Forelimb muscle (tissue), 1 donor: ENCODE results near the gene PPT1. TPM values are rescaled to one million over a fixed set of nuclear protein-coding genes. Genes with fewer than 3 reads are reported as not detected.
"Not testable (repeated sequence)": the region's sequence is repeated elsewhere in the genome, so short reads cannot be mapped to it uniquely, and the experiment has no call there.

Experiments used
- DNase-seq: peaks from one replicate; pipeline ENCODE4 v3.0.0-alpha.2; 2013; ENCODE audit warnings: low read depth
- polyA plus RNA-seq: library from polyadenylated mRNA; unstranded; fragments of 120-200 nt; gene quantifications from one replicate; pipeline ENCODE4 v1.2.1, GENCODE V29; 2013; ENCODE audit not compliant: insufficient read length

PPT1 gene
- polyA plus RNA-seq, 1 donor: 35.2 TPM

- DNase-seq: no peak
Observed at GRCh38 chr1:40092706-40093639, 4.1 kb downstream of the PPT1 start.

DNA sequence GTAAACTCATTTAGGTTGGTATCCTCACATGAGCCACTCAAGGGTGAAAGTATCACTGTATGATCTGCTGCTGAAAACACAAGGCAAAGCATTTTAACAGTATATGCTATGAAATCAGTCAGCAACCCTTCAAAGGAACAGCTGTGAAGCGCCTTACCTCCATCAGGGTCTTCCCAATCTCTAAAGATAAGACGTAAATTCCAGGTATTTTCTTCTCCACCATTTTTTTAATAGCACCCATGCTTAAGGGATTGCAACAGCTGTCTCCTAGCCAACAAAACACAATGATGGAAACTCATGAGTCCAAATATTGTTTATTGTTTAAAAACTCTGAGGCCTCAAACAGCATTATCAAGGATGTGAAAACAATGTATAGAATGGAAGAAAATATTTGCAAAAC lies 4.8 kb downstream of the PPT1 start:
- DNase-seq: no peak

DNA sequence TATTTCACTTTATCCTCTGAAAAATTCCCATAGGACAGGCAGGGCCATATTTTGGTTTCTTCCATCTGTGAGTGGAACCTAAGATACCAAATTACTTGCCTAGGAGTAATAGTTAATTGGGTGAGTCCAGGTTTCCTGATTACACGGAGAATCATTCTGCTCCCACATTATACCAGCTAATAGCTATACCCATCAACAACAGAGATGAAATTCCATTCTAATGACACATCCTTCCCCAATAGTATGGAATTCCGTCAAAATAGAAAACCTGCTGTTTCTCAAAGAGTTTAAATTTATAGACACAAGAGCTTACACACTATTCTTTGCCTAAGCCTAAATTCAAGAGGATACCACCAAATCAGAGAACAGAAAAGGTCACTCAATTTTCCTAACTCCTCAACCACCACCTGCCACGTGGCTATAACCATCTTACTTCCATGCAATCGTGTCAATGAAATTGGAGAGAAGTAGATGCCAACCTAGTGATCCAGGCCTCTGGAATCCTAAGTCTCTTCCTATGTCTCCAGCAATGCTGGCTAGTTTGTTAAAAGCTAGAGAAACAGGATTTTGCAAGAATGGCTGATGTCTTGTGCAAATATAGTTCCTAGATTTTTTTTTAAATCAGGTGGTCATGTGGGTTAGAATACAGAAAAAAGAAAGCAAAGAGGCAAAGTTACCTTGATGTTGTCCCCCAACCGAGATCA lies 6.2 kb downstream of the PPT1 start:
- no peak for DNase-seq

- not testable (repeated sequence) for DNase-seq
Observed at GRCh38 chr1:40084750-40085149, 12.3 kb downstream of the PPT1 start.

GRCh38 chr1:40081871-40082270 lies 15.2 kb downstream of the PPT1 start:
- DNase-seq: no peak

GRCh38 chr1:40079774-40080400 lies 17.2 kb downstream of the PPT1 start:
- no peak for DNase-seq

- DNase-seq: no peak
Observed at GRCh38 chr1:40078512-40079333, 18.3 kb downstream of the PPT1 start.

DNA sequence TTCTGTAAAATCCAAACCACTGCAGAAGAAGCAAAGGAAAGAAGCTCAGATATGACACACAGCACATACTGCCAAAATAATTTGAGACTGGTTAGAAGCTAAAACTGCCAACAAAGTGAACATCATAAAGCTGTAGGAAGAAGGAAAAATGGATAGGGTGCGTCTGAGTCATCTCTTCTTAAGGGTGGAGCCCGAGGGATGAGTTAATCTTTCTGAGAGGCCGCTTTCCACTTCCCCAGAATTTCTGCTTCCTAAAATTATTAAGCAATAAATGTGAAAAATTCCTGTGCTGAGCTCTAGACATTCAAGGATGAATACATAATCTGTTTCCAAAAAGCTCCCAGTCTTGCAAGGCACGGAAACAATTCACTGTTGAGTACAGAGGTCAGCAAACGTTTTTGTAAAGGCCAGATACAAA lies 20.1 kb downstream of the PPT1 start:
- DNase-seq: no peak

- DNase-seq: no peak
Observed at GRCh38 chr1:40075266-40075665, 21.8 kb downstream of the PPT1 start.

GRCh38 chr1:40073062-40073461 lies 24.0 kb downstream of the PPT1 start:
- no peak for DNase-seq

GRCh38 chr1:40072142-40072541 lies 24.9 kb downstream of the PPT1 start:
- DNase-seq: no peak

DNA sequence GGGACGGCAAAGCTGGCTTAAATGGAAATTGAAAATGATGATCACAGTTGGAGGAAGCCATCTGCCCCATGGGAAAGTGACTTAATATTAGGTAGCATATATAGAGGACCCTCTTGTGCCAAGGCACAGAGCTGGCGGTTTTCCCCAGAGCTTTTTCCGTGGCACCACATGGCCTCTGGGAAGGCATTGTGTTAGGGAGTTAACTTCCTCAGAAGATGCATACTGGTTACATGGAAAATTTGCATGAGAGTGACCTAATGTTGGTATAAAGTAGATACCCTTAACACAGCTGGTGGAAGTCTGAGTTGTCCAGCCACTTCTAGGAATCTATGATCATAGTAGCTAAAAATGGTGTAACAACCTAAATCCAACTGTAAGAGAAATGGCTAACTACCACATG lies 29.2 kb downstream of the PPT1 start:
- no peak for DNase-seq

DNA sequence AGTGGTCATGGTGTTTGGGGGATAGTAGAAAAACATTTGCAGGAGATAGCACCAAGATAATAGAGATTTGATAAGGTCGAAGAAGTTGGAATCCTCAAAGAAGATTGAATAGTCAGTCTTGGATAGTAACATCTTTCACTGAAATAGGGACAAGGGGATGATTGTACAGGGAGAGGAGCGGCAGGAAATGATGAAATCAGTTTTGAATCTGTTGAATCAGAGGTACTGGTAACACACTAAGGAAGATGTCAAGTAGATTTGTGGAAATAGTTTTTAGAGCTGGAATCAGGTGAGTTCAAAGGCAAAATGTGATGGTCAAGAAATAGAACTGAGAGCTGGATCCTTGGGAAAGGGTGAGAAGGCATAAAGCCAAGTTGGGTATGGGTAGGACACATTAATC lies 30.0 kb downstream of the PPT1 start:
- DNase-seq: no peak

GRCh38 chr1:40064797-40065499 lies 32.1 kb downstream of the PPT1 start:
- no peak for DNase-seq

- DNase-seq: no peak
Observed at GRCh38 chr1:40059960-40060750, 36.9 kb downstream of the PPT1 start.

DNA sequence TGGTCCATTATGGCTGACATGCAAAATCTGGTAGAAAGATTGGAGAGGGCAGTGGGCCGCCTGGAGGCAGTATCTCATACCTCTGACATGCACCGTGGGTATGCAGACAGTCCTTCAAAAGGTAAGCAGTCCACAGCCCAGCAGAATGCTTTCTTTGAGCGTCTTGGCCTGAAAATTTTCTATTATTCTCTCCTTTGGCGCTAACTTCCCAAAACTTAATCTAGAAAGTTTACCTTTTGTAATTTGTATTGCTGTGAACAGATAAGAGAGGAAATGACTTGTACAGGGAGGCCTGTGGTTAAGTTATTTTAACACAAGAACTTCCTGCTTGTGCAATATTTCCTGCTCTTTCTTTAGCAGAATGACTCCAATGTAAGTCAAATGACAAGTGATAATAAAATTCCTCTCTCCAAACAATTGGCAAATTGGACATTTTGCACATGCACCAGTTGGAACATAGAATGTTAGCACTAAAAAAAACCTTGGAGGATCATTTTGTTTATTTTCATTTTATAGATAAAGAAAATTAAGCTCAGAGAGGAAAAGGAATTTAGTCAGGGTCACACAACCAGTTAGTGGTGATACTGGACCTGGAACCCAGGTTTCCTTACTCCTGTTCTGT lies 37.6 kb downstream of the PPT1 start:
- DNase-seq: no peak

GRCh38 chr1:40058453-40059337 lies 38.4 kb downstream of the PPT1 start:
- no peak for DNase-seq

DNA sequence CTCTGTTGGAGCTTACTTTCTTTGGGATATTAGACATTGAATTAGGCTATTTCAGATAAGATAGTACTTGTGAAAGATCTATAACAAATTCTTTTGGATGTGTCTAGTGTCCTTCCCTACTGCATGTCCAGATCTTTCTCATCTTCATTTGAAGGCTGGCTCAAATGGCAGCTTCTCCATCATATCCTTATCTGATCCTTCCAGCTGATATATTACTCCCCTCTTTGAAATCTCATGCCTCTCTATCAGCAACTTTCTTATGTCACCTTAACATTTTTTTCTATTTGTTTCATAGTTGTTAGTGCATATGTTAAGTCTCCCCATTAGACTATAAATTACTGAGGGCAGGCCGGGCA lies 39.0 kb downstream of the PPT1 start:
- no peak for DNase-seq
